Astrocyte of the spinal cord (primary cell): ENCODE data around the gene APBB3.

ENCODE experiments used
- DNase-seq: peaks from one replicate; pipeline ENCODE4 v3.0.0; 2011; ENCODE audit warnings: low read depth, low spot score
- H3K4me3 ChIP-seq: 2 replicates; pipeline ENCODE4 v1.5.1; 2011; ENCODE audit warnings: low read depth, mild to moderate bottlenecking, low read length, moderate library complexity
- in situ Hi-C: cut with HindIII; loops from 2 replicates; pipeline ENCODE4 v1.10.0; 2017; ENCODE audit warnings: low sequenced_read_pairs
- TF ChIP-seq, protein P1 (sequence below): IDR thresholded peaks from 2 replicates; pipeline ENCODE4 v1.5.1; 2012; ENCODE audit warnings: low read depth, mild to moderate bottlenecking, low read length, inconsistent platforms

Gene APBB3

DNA sequence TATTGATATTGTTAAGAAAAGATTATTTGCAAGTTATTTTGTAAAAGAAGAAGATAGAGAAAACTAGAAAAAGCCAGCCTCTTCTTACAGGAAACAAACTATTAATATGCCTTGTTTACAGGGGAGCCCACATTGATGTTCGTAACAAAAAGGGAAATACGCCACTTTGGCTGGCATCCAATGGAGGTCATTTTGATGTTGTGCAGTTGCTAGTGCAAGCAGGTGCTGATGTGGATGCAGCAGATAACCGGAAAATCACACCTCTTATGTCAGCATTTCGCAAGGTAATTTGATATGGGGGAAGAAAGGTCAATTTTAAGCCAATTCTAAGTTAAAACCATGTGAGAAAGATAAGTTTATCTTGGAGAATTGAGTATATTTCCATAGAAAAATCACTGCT lies 54.5 kb downstream of the APBB3 start:
- H3K4me3 ChIP-seq: no peak overlapping the region
- in situ Hi-C loops: no loop called here
- DNase-seq: no peak
- TF ChIP-seq, protein P1, sequence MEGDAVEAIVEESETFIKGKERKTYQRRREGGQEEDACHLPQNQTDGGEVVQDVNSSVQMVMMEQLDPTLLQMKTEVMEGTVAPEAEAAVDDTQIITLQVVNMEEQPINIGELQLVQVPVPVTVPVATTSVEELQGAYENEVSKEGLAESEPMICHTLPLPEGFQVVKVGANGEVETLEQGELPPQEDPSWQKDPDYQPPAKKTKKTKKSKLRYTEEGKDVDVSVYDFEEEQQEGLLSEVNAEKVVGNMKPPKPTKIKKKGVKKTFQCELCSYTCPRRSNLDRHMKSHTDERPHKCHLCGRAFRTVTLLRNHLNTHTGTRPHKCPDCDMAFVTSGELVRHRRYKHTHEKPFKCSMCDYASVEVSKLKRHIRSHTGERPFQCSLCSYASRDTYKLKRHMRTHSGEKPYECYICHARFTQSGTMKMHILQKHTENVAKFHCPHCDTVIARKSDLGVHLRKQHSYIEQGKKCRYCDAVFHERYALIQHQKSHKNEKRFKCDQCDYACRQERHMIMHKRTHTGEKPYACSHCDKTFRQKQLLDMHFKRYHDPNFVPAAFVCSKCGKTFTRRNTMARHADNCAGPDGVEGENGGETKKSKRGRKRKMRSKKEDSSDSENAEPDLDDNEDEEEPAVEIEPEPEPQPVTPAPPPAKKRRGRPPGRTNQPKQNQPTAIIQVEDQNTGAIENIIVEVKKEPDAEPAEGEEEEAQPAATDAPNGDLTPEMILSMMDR: no peak
